A673 (cell line): Measurements from ENCODE around the gene SACS. TPM values are rescaled to one million over a fixed set of nuclear protein-coding genes. Genes with fewer than 3 reads are reported as not detected.

Source experiments
- BruUV-seq: library from RNA; stranded (reverse); fragments of 400-500 nt; replicated peaks from 2 replicates; lab custom pipeline; 2021; lab: Mats Ljungman, UMichigan
- CTCF ChIA-PET: fragments of 300-600 bp; sonication (Branson Sonifier 250); formaldehyde crosslinking; loops from one replicate; lab custom pipeline; 2022; ENCODE audit warnings: antibody characterized with exemption; lab: Charles Lee
- POLR2A ChIA-PET: fragments of 300-600 bp; sonication (Branson Sonifier 250); formaldehyde crosslinking; loops from one replicate; lab custom pipeline; 2022; ENCODE audit warnings: antibody characterized with exemption; ENCODE audit not compliant: low non-redundant PET; lab: Charles Lee
- DNase-seq: peaks from one replicate; pipeline ENCODE4 v3.0.0-alpha.2; 2015; ENCODE audit warnings: low spot score
- H3K27ac ChIP-seq: fragments of 200-600 bp; sonication (generic); 2 replicates; pipeline ENCODE4 v1.5.1; 2016; ENCODE audit warnings: mixed run types, low read depth, mild to moderate bottlenecking, mixed read lengths, antibody characterized with exemption, low read length; ENCODE audit not compliant: poor library complexity, severe bottlenecking
- H3K27me3 ChIP-seq: fragments of 200-600 bp; sonication (generic); replicated peaks from 2 replicates; pipeline ENCODE4 v1.6.1; 2017; ENCODE audit warnings: mixed run types, low read depth, mild to moderate bottlenecking, mixed read lengths, antibody characterized with exemption, low read length; ENCODE audit not compliant: insufficient read depth, poor library complexity
- H3K36me3 ChIP-seq: fragments of 200-600 bp; sonication (generic); 2 replicates; pipeline ENCODE4 v1.6.1; 2016; ENCODE audit warnings: mixed run types, mild to moderate bottlenecking, mixed read lengths, antibody characterized with exemption, low read length; ENCODE audit not compliant: insufficient read depth, poor library complexity, severe bottlenecking
- H3K4me1 ChIP-seq: fragments of 200-600 bp; sonication (generic); 2 replicates; pipeline ENCODE4 v1.6.1; 2017; ENCODE audit warnings: mixed run types, mild to moderate bottlenecking, mixed read lengths, antibody characterized with exemption, low read length; ENCODE audit not compliant: insufficient read depth, poor library complexity, severe bottlenecking
- H3K4me3 ChIP-seq: fragments of 200-600 bp; sonication (generic); 2 replicates; pipeline ENCODE4 v1.5.1; 2016; ENCODE audit warnings: low read depth, mixed run types, mild to moderate bottlenecking, mixed read lengths, low read length; ENCODE audit not compliant: poor library complexity, severe bottlenecking
- H3K9me3 ChIP-seq: fragments of 200-600 bp; sonication (generic); 2 replicates; pipeline ENCODE4 v1.6.1; 2016; ENCODE audit warnings: mixed run types, low read depth, mild to moderate bottlenecking, mixed read lengths, antibody characterized with exemption, low read length; ENCODE audit not compliant: poor library complexity, severe bottlenecking
- CTCF ChIP-seq: fragments of 300-800, 200-600 bp; sonication (generic); conservative IDR thresholded peaks from 2 replicates; pipeline ENCODE4 v1.5.1; 2017; ENCODE audit warnings: low read depth, mild to moderate bottlenecking, antibody characterized with exemption, low read length, moderate library complexity, mixed read lengths
- EZH2 ChIP-seq: fragments of 200-600 bp; sonication (generic); IDR thresholded peaks from 2 replicates; pipeline ENCODE4 v1.6.1; 2017; ENCODE audit warnings: borderline replicate concordance, low read depth, mild to moderate bottlenecking, mixed read lengths, antibody characterized with exemption, low read length; ENCODE audit not compliant: poor library complexity, severe bottlenecking
- intact Hi-C: fragments of 100-400 bp; cut with micrococcal nuclease; formaldehyde crosslinking; loops from one replicate; pipeline ENCODE4 v1.10.0; 2022; ENCODE audit not compliant: unreplicated experiment
- total RNA-seq: library from RNA; stranded (reverse); gene quantifications from 2 replicates; pipeline ENCODE4 v1.2.3, GENCODE V29; 2021

SACS gene
- total RNA-seq, 1 experiment from 2014 or later, result 35.9 TPM

- Histone ChIP-seq H3K4me3 (no peak overlapping the region), H3K36me3 (no peaks in the 10 kb centered on the region), H3K27me3 (peaks cover 3% of the 10 kb centered on the region), H3K4me1 (peaks cover 4% of the 10 kb centered on the region), H3K27ac (no peak overlapping the region), H3K9me3 (no peaks in the 10 kb centered on the region)
- TF ChIP-seq CTCF (no peak), EZH2 (no peak)
- DNase-seq, result no peak
- ChIA-PET CTCF (no interaction called here), POLR2A (no interaction called here)
- intact Hi-C loops, result no loop called here
- BruUV-seq, result no TSS peak
Observed at GRCh38 chr13:23432626-23433025, 876 bp downstream of the SACS start.

- no peak for DNase-seq
- ChIA-PET POLR2A (no interaction called here), CTCF (no interaction called here)
- intact Hi-C loops, result no loop called here
- no peaks in the 10 kb centered on the region for H3K36me3 ChIP-seq
- H3K9me3 ChIP-seq, result no peaks in the 10 kb centered on the region
- H3K27me3 ChIP-seq, result peaks cover 3% of the 10 kb centered on the region
- BruUV-seq, result no TSS peak
- TF ChIP-seq EZH2, result no peak
- TF ChIP-seq CTCF, result no peak
- peaks cover 4% of the 10 kb centered on the region for H3K4me1 ChIP-seq
- H3K27ac ChIP-seq, result no peak overlapping the region
- H3K4me3 ChIP-seq, result no peak overlapping the region
Observed at GRCh38 chr13:23430664-23431063, 2.8 kb downstream of the SACS start.

- ChIA-PET CTCF (no interaction called here), POLR2A (no interaction called here)
- no peaks in the 10 kb centered on the region for H3K4me1 ChIP-seq
- H3K36me3 ChIP-seq, result no peaks in the 10 kb centered on the region
- TF ChIP-seq CTCF, result no peak
- no peak for TF ChIP-seq EZH2
- no peak overlapping the region for H3K27ac ChIP-seq
- intact Hi-C loops, result no loop called here
- BruUV-seq, result no TSS peak
- DNase-seq, result no peak
- no peak overlapping the region for H3K4me3 ChIP-seq
- H3K27me3 ChIP-seq, result peaks cover 3% of the 10 kb centered on the region
- no peaks in the 10 kb centered on the region for H3K9me3 ChIP-seq
Observed at GRCh38 chr13:23427881-23428528, 5.5 kb downstream of the SACS start.
